ENCODE measurements around the gene CXorf58.

DNA sequence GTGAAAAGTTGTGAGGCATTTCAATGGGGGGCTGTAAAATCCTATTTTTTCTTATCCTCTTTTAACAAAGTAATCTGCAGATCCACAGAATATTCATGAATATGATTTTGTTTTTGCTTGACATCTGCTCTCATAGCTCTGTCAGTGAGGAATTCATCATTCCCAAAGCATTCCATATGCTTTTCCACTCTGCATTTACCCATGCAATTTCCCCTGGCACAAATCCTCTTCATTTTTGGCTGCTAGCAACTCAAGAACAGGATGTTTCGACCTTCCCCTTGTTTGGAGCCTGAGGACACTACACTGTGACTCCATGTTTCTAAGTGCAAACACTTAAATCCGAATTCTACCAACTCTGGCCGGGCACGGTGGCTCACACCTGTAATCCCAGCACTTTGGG lies 70.7 kb downstream of the CXorf58 start:
- TF ChIP-seq, protein P1, sequence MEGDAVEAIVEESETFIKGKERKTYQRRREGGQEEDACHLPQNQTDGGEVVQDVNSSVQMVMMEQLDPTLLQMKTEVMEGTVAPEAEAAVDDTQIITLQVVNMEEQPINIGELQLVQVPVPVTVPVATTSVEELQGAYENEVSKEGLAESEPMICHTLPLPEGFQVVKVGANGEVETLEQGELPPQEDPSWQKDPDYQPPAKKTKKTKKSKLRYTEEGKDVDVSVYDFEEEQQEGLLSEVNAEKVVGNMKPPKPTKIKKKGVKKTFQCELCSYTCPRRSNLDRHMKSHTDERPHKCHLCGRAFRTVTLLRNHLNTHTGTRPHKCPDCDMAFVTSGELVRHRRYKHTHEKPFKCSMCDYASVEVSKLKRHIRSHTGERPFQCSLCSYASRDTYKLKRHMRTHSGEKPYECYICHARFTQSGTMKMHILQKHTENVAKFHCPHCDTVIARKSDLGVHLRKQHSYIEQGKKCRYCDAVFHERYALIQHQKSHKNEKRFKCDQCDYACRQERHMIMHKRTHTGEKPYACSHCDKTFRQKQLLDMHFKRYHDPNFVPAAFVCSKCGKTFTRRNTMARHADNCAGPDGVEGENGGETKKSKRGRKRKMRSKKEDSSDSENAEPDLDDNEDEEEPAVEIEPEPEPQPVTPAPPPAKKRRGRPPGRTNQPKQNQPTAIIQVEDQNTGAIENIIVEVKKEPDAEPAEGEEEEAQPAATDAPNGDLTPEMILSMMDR (conservative IDR thresholded peaks at IDR 0.05; ENCODE audit: low read depth, low read length) = no peak
- no peak for TF ChIP-seq EZH2 (IDR thresholded peaks at IDR 0.05; ENCODE audit: borderline replicate concordance, low read depth, low read length, poor library complexity, severe bottlenecking)
